Testis (tissue), 3 donors: Measurements from ENCODE around the gene ITGB1. TPM values are rescaled to one million over a fixed set of nuclear protein-coding genes. Genes with fewer than 3 reads are reported as not detected.
"Not testable (repeated sequence)": the region's sequence is repeated elsewhere in the genome, so short reads cannot be mapped to it uniquely, and the experiment has no call there.

Experiments
- DNase-seq: peaks from one replicate; pipeline ENCODE4 v3.0.0-alpha.2; 2019
- H3K27ac ChIP-seq, 2 donors: fragments of 200-600 bp; sonication (generic); one replicate each; pipeline ENCODE4 v1.5.1; 2019
- H3K27me3 ChIP-seq: fragments of 200-600 bp; sonication (generic); one replicate; pipeline ENCODE4 v1.5.1; 2019
- H3K36me3 ChIP-seq: fragments of 200-600 bp; sonication (generic); one replicate; pipeline ENCODE4 v1.5.1; 2017; ENCODE audit warnings: low read depth; ENCODE audit errors: missing control alignments
- H3K4me1 ChIP-seq: fragments of 200-600 bp; sonication (generic); one replicate; pipeline ENCODE4 v1.5.1; 2019
- H3K4me3 ChIP-seq, 2 donors: fragments of 200-600 bp; sonication (generic); one replicate each; pipeline ENCODE4 v1.5.1; 2017 to 2019
- H3K9me3 ChIP-seq: fragments of 200-600 bp; sonication (generic); one replicate; pipeline ENCODE4 v1.5.1; 2017
- POLR2A ChIP-seq: fragments of 450-650 bp; IDR thresholded peaks from one replicate; pipeline ENCODE4 v1.6.1; 2017; ENCODE audit warnings: antibody characterized with exemption, mild to moderate bottlenecking, moderate library complexity
- WGBS, 2 donors: methylation state at CpG; one replicate each; pipeline ENCODE4 v1.1.5; 2018; 5-methylcytosine and 5-hydroxymethylcytosine counted together
- intact Hi-C: fragments of 100-400 bp; cut with DNase I; formaldehyde crosslinking; loops from one replicate; pipeline ENCODE4 v1.15.1; 2023; ENCODE audit warnings: low total_unique reads
- polyA plus RNA-seq: library from polyadenylated mRNA; stranded (reverse); fragments of 350-450 nt; fragmentation: Illumina TruSeq; extraction: RNeasy Lipid Tissue Mini Kit (QIAGEN cat#74804); gene quantifications from one replicate; pipeline ENCODE4 v1.2.3, GENCODE V29; 2014; ENCODE audit warnings: low read depth, low replicate concordance; ENCODE audit not compliant: insufficient read depth
- total RNA-seq, 2 donors: library from RNA; depleted of rRNA; stranded (reverse); fragments of >200 nt; gene quantifications; one replicate each; pipeline ENCODE4 v1.2.3, GENCODE V29; 2016
- TF ChIP-seq, protein P1 (sequence below), 3 experiments: fragments of 450-650 bp in 2 of 3; fragments of 200-600 bp in 1 of 3; sonication (generic) in 1 of 3; IDR thresholded peaks; one replicate each; pipeline ENCODE4 v1.5.1; 2016 to 2019; ENCODE audit warnings: antibody characterized with exemption in 3 of 3, mild to moderate bottlenecking in 2 of 3, moderate library complexity in 1 of 3

The ITGB1 gene
- total and polyA plus RNA-seq, 3 donors from 2014 or later = 158 to 189 (median 175) TPM

DNA sequence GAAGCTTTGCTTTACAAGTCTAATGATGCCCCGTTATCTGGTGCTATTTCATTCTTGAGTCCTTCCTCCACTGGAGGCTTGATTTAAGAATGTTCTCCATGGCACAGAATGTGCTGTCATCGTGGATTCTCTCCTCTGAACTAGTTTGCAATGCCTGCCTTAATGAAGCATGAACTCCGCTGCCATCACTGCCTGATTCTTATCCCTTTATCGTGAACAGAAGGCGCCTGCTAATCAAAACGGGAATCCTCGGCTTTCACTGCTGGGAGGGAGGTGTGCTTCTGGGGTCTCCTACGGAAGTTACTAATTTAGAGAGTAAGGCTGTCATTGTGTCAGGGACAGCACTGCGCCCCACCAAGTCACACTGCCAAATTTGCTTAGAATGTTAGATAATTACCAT, 56.2 kb downstream of the ITGB1 start:
- 88 to 89% methylated on average over 9 of the region's 9 CpGs for WGBS, 2 donors
- H3K27me3 ChIP-seq = no peaks in the 10 kb centered on the region
- no peak overlapping the region for H3K4me3 ChIP-seq
- no peak overlapping the region for H3K27ac ChIP-seq
- intact Hi-C loops = no loop called here
- H3K36me3 ChIP-seq = no peaks in the 10 kb centered on the region
- H3K9me3 ChIP-seq = no peaks in the 10 kb centered on the region
- DNase-seq = no peak
- TF ChIP-seq, protein P1, sequence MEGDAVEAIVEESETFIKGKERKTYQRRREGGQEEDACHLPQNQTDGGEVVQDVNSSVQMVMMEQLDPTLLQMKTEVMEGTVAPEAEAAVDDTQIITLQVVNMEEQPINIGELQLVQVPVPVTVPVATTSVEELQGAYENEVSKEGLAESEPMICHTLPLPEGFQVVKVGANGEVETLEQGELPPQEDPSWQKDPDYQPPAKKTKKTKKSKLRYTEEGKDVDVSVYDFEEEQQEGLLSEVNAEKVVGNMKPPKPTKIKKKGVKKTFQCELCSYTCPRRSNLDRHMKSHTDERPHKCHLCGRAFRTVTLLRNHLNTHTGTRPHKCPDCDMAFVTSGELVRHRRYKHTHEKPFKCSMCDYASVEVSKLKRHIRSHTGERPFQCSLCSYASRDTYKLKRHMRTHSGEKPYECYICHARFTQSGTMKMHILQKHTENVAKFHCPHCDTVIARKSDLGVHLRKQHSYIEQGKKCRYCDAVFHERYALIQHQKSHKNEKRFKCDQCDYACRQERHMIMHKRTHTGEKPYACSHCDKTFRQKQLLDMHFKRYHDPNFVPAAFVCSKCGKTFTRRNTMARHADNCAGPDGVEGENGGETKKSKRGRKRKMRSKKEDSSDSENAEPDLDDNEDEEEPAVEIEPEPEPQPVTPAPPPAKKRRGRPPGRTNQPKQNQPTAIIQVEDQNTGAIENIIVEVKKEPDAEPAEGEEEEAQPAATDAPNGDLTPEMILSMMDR (IDR thresholded peaks at IDR 0.05) = no peak
- no peak for TF ChIP-seq POLR2A
- no peaks in the 10 kb centered on the region for H3K4me1 ChIP-seq

DNA sequence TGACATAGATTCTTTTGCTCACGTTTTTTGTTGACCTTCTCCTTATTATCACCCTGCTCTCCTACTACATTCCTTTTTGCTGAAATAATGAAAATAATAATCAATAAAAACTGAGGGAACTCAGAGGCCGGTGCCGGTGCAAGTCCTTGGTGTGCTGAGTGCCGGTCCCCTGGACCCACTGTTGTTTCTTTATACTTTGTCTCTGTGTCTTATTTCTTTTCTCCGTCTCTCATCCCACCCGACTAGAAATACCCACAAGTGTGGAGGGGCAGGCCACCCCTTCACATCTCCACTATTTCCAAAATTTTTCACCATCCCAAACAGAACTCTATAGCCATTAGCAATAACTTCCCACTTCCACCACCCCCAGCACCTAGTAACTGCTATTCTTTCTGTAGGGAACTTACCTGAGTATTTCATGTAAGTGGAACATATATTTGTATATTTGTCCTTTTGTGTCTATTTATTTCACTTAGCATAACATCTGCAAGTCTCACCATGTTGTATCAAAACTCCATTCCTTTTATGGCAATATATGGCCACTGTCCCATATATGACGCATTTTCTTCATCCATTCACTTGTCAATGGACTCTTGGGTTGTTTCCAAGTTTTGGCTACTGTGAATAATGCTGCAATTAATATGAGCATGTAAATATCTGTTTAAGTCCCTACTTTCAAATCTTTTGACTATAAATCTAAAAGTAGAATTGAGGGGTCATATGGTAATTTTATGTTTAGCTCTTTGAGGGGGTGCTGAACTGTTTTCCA, 62.6 kb downstream of the ITGB1 start:
- H3K4me1 ChIP-seq, DNase-seq, intact Hi-C loops, H3K27ac ChIP-seq, H3K4me3 ChIP-seq, H3K9me3 ChIP-seq, H3K27me3 ChIP-seq, H3K36me3 ChIP-seq: not testable (repeated sequence)
- WGBS, 2 donors = 85 to 90% methylated on average over 7 of the region's 7 CpGs

DNA sequence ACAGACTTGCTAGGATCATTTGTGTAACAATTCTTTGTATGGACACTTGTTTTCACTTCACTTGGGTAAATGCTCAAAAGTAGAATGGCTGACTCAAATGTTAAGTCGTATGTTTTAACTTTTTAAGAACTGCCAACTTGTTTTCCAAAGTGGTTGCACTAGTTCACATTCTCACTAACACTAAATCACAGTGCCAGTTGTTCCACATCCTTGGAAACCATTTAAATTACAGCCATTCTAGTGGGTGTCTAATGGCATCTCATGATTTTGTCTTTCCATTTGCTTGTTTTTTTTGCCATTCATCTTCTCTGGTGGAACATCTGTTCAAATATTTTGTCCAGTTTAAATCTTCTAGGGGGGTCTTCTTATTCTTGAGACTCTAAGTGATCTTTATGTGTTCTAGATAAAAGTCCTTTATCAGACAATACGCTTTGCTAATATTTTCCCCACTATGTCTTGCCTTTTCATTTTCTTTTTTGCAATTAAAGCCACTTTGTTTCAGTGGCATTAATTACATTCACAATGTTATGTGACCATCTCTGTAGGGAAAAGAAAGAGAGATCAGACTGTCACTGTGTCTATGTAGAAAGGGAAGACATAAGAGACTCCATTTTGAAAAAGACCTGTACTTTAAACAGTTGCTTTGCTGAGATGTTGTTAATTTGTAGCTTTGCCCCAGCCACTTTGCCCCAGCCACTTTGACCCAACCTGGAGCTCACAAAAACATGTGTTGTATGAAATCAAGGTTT, 63.9 kb downstream of the ITGB1 start:
- Histone ChIP-seq H3K27ac (no peak overlapping the region), H3K36me3 (no peaks in the 10 kb centered on the region), H3K27me3 (no peaks in the 10 kb centered on the region), H3K4me1 (no peaks in the 10 kb centered on the region), H3K4me3 (no peak overlapping the region), H3K9me3 (no peaks in the 10 kb centered on the region)
- intact Hi-C loops = no loop called here
- no peak for TF ChIP-seq POLR2A
- TF ChIP-seq, protein P1 (IDR thresholded peaks at IDR 0.05) = no peak
- no peak for DNase-seq
- 86 to 93% methylated on average over 2 of the region's 2 CpGs for WGBS, 2 donors

DNA sequence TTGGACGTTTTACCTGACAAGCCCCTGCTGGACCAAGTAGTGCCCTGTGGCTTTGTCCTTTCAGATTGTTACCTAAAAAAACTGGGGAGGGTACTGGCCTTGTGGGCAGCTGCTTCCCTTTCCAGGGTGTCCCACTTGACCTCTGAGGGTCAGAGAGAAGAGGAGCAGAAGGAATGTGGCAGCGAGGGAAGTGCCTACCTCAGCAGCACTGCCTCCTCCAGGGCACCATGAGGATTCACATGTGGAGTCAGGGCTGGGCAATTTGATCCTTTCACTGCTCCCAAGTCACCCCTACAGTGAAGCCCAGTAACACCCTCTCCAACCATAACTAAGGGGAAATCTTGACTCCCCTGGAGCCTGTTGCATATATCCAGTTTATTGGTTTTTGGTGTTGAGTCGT, 64.6 kb downstream of the ITGB1 start:
- no peak overlapping the region for H3K27ac ChIP-seq
- no peak for DNase-seq
- 62 to 73% methylated on average over 3 of the region's 3 CpGs for WGBS, 2 donors
- H3K4me1 ChIP-seq = no peaks in the 10 kb centered on the region
- intact Hi-C loops = no loop called here
- H3K9me3 ChIP-seq = no peaks in the 10 kb centered on the region
- no peaks in the 10 kb centered on the region for H3K36me3 ChIP-seq
- TF ChIP-seq POLR2A = no peak
- no peaks in the 10 kb centered on the region for H3K27me3 ChIP-seq
- H3K4me3 ChIP-seq = no peak overlapping the region

DNA sequence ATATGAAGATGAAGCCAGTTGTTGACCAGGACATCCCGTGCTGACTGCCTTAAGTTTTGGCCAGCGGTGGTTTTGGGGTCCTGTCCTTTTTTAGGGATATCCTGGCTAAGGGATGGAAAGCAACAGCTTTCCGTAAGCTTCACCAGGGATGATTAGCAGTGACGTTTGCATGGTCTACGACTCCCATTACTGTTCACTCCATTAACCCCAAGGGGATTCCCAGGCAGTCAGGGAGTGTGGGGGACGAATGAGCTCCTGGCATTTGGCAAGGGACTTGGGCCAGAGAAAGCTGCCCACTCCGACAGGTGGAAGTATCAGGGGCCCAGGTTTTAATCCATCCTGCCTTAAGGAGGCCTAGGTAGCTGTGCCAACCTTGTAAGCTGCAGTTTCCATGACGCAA, 66.8 kb downstream of the ITGB1 start:
- H3K4me1 ChIP-seq = no peaks in the 10 kb centered on the region

More for the DNA sequence above, 66.8 kb downstream of the ITGB1 start:
- 72 to 81% methylated on average over 6 to 8 of the region's 8 CpGs for WGBS, 2 donors
- TF ChIP-seq, protein P1 (IDR thresholded peaks at IDR 0.05) = no peak
- H3K4me3 ChIP-seq = no peak overlapping the region
- H3K27me3 ChIP-seq = no peaks in the 10 kb centered on the region
- DNase-seq = no peak
- H3K36me3 ChIP-seq = no peaks in the 10 kb centered on the region
- H3K27ac ChIP-seq = no peak overlapping the region
- no peaks in the 10 kb centered on the region for H3K9me3 ChIP-seq
- intact Hi-C loops = no loop called here
